ENCODE results near the gene RPL10A. TPM values are rescaled to one million over a fixed set of nuclear protein-coding genes. Genes with fewer than 3 reads are reported as not detected.

The RPL10A gene
- polyA plus RNA-seq, 4 donors = 1,948 to 2,087 (median 2,028) TPM

DNA sequence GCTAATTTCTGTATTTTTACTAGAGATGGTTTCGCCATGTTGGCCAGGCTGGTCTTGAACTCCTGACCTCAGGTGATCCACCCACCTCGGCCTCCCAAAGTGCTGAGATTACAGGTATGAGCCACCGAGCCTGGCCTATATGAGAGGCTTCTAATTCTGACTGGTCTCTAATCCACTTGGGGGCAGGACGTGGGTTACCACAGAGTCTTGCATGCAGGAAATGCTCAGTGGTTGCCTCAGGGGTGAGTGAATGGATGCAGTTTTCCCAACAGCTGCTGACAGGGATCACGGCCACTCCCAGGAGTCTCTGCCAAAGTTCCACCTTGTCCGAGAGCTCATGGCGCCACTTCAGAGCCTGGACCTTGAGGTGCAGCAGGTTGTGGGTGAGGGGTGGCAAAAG is 22.5 kb upstream of the RPL10A start:
- no peak for DNase-seq (ENCODE audit: low read depth in 4 of 4, low spot score in 3 of 4)

DNA sequence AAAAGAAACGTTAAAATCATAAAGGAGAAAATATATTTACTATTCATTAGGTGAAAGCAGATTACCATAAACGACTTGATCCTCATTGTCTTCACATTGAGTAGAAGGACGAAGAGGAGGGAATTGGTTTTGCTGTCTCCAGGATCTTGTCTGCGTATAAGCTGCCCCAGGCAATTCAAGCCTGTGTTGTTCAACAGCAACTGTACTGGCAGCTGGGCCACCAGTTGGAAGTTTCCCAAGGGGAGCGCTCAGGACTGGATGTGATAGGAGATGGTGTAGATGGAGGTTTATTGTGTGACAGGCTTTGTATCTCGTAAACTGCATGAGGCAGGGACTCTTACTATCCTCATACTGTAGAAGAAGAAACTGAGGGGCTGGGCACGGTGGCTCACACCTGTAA is 20.0 kb upstream of the RPL10A start:
- DNase-seq (ENCODE audit: low read depth in 4 of 4, low spot score in 3 of 4) = no peak

DNA sequence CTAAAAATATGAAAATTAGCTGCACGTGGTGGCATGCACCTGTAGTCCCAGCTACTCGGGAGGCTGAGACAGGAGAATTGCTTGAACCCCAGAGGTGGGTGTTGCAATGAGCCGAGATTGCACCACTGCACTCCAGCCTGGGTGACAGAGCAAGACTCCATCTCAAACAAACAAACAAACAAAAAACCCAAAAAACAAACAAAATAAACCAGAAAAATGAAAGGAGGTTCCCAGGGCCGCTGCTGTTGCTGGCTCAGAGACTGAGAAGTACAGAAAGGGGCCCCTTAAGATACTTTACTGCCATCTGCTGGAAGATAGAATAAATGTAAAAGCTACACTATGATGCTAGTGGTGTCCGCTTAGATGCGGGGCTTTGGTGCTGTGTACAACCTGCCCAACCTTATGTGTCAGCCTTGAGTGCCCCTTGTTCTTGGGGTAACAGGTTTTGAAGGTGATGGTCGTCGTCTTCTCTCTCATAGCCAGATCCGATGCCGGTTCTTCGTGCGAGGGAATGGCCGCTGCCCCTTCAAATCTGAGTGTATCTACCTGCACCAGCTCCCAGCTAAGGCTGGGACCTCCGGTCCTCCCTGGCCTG is 18.8 kb upstream of the RPL10A start:
- peak in 2 of 4 donors; percentile 58 to 66 for DNase-seq (ENCODE audit: low read depth in 4 of 4, low spot score in 3 of 4)

DNA sequence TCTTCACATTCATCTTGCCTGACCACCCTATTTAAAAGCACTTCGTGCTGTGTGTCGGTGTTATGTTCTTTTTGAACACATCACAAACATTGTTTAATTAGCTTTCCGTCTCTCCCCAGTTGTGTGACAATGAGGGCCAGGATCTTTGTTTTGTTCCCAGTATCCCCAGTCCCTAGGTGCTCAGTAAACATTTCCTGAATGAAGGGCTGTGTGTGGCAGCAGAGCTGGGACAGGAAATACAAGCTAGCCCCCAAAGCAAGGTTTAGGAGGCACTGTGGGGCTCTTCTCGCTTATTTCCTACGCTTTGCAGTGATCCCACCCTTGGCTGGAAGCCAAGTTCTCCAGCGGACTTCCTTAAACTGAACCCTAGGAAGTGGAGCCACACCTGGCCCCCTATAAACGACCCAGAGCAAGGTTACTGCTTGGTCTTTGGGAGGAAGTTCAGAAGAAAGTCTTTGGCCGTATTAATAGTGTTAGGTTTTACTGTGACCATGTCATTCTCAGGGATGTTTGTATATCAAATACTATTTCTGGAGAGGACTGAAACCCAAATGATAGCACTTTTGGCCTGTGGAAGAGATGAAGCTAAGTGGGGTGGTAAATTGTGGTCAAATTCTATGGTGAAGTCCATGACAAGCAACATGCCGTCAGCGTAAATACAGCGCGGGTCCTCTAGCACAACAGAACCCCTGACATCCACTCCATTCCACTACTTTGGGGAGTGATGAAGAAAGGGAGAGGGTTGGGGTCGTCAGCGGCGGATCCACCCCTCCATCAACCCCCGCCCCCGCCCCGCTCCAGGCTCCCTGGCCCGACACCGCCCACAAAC is 16.6 kb upstream of the RPL10A start:
- DNase-seq (ENCODE audit: low read depth in 4 of 4, low spot score in 3 of 4) = no peak

DNA sequence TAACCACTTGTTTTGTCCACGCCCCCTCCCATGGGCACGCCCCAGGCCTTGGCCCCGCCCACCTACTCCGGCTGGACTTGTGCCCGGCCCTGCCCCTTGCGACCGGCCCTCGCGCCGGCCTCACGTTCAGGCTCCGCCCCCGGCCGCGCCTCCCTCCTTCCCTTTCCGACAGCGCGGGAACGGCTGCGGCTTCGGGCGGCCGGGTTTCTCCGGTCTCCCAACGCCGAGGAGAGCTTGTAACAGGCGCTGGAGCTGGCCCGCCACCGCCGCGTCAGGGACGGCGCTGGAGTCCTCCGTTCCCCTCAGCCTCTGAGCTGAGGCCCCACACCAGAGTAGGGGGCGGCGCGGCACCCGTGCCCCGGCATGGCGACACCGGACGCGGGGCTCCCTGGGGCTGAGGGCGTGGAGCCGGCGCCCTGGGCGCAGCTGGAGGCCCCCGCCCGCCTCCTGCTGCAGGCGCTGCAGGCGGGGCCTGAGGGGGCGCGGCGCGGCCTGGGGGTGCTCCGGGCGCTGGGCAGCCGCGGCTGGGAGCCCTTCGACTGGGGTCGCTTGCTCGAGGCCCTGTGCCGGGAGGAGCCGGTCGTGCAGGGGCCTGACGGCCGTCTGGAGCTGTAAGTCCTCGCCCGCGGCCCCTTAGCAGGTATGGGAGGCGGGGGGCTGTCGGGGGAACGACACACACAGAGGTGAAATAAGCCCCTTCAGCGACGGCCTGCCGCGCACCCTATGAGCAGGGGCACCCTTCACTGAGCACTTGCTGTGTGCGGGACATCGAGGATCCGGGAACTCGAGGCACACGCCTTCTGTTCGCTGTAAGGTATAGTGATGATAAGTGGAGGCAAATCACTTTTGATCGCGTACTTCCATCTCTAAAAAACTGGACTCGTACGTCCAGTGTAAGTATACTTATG is 15.8 kb upstream of the RPL10A start, which contains the start of gene FANCE:
Gene FANCE, plus strand, starts transcription at position 156 of the 908 bp plus-strand sequence. Its CDS starts 208 bp downstream, at position 364.
- DNase-seq (ENCODE audit: low read depth in 4 of 4, low spot score in 3 of 4) = peak; percentile 87 to 91 (median 89)

DNA sequence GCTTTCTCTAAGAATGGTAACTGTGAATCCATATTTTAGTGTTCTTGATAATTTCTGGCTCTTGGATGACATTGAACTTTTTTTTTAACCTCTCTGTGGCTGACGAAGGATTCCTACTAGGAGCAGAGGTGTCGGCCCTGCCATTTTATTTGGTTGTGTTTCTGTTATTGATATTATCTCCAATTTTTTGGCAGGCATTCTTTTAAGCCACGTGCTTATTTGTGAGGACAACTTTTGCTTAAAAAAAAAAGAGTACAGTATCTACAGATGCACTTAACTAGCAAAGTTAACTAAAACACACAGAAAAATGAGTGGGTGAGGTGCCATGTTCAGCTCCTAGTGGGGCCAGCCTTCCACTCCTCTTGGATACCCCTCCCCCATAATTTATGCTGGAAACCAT is 15.0 kb upstream of the RPL10A start:
- no peak for DNase-seq (ENCODE audit: low read depth in 4 of 4, low spot score in 3 of 4)

DNA sequence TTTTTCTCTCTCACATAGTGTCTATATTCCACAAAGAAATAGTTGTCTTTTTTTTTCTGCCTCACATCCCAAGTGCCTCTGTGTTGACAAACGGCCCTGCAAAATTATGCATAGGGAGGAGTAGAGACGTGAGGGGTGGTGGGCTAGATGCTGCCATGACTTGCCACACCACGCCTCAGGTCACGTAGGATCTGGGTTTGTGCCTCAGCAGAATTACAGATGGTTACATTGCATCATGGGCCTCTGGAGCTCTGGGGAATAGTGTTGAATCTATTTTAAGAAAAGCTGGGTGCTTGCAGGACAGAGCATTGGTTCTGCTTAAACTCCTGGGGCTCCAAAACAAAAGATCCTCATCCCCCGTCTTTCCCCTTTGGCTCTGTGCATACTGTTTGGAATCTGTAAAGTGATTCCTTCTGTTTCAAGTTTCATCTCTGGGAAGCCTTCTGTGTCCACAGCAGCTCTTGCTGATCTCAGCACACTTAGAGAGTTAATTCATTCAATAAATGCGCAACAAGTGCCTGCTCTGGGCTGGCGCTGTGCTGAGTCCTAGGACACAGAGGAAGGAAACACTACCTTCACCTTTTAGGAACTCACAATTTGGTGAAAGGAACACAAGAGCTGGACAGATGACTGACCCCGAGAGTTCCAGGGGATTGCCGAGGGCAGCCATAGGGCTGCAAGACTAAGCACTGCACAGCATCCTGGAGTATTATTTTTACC is 13.7 kb upstream of the RPL10A start:
- no peak for DNase-seq (ENCODE audit: low read depth in 4 of 4, low spot score in 3 of 4)

DNA sequence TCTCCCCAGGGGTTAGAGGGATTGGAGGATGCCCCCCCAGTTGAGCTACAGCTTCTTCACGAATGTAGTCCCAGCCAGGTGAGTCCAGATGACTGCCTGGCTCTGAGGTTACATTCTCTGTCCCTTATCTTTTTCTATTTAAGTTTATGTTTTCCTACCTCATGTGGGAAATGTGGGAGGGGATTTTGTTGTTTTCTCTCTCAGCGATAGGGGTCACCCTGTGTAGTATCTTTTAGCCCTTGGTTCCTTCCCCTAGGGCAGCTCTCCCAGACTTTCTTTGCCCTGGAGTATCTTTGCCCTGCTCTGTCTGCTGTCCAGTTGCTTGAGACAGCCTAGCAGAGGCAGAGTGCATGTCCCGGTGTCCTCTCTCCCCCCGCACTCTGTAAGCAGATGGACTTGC is 10.3 kb upstream of the RPL10A start:
- DNase-seq (ENCODE audit: low read depth in 4 of 4, low spot score in 3 of 4) = no peak

DNA sequence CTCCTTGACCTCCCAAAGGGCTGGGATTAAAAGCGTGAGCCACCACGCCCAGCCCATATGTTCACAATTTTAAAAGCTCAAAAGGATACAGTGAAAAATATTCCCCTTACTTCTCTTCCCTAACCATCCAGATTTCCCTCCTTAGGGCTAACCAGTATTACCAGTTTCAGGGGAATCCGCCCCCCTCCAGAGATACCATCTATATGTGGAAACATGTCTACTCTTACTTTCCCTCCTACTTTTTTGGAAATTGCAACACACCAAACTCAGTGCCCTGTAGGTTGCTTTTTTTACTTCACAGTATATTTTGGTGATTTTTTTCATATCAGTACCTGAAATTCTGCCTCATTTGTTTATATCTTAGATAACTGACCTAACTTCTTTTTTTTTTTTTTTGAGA is 6.9 kb upstream of the RPL10A start:
- no peak for DNase-seq (ENCODE audit: low read depth in 4 of 4, low spot score in 3 of 4)

DNA sequence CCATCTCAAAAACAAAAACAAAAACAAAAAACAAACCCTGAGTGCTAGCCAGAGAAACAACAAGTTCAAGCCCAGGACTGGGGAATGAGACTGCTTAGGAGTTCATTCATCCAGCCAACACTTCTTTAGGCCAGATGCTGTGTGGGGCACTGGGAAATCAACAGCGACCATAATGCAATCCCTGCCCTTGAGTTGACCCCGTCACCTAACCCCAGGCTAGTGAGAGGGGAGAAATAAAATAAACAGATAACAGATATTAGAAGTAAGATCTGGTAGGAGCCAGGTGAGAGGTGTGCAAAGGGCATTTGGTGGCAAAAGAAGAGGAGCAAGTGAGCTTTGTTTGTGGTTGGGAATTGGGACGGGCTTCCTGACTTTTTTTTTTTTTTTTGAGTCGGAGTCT is 4.9 kb upstream of the RPL10A start:
- DNase-seq (ENCODE audit: low read depth in 4 of 4, low spot score in 3 of 4) = no peak

DNA sequence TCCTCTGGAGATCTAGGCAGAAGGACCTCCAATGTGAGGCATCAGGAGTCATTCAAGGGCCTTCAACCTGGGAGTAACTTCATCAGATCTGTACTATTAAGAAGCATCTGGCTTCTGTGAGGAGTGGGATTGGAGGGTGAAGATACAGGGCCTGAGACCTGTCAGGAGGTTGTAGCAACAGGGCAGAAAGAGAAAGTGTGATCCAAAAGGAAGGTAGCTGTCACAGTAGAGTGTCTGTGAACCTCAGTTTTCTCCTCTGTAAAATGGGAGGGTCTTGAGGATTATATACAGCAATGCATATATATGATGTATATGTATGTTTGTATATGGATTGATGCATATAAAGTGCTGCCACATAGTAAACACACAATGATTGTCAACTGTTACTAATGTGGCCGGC is 2.6 kb upstream of the RPL10A start:
- DNase-seq (ENCODE audit: low read depth in 4 of 4, low spot score in 3 of 4) = no peak

DNA sequence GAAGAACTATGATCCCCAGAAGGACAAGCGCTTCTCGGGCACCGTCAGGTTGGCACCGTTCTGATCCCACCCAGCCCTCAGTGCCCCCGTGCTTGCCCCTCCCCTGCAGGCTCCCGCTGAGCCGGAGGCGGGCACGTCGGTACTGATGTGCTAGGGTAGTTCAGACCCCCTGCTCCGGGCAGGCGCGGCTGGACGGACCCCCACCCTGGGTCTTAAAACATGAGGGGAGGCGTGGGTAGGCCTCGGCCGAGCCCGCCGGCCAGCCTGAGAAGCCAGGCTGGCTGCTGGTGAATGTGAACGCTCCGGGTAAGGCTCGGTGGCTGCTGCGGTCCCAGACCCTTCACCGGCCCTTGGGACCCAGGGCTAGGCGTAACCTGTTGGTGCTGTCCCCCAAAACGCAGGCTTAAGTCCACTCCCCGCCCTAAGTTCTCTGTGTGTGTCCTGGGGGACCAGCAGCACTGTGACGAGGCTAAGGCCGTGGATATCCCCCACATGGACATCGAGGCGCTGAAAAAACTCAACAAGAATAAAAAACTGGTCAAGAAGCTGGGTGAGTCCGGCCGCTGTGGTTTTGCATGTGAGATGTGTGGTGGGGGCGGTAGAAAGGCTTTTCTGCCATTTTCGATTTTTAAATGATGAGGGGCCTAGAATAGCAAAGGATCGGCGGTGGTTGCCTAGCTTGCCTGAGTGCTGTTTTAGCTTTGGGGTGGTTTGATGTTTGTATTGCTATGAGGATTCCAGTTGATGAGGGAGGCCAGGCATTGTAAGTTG is 964 bp downstream of the RPL10A start:
- DNase-seq (ENCODE audit: low read depth in 4 of 4, low spot score in 3 of 4) = no peak

DNA sequence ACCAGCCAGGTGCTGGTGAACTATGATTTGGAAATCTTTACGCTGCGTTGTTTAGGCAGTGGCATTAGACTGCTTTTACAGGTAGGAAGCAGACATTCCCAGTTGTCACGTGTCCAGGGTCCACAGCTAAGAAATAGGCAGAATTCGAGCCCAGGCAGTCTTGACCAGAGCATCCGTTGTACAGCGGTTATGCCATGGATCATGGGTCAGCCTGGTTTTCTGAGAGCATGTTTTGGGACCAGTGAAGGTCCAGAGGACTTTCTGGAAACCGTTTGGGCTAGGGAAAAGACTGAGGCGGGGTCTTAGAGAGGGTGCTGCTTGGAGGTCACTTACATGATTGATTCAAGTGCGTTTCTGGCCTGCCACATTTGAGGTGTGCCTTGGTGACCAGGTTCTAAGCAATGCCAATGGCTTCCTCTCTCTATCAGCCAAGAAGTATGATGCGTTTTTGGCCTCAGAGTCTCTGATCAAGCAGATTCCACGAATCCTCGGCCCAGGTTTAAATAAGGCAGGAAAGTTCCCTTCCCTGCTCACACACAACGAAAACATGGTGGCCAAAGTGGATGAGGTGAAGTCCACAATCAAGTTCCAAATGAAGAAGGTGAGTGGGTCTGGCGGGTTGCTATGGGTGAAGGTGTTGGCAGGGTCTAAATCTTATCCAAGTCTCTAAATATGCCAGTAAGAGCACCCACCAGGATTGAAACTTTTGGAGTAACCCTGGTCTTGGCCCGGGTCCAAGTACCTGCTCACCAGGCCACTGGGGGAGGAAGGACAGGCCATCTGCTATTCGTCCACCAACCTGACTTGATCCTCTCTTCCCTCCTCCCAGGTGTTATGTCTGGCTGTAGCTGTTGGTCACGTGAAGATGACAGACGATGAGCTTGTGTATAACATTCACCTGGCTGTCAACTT is 1.8 kb downstream of the RPL10A start:
- DNase-seq (ENCODE audit: low read depth in 4 of 4, low spot score in 3 of 4) = no peak

DNA sequence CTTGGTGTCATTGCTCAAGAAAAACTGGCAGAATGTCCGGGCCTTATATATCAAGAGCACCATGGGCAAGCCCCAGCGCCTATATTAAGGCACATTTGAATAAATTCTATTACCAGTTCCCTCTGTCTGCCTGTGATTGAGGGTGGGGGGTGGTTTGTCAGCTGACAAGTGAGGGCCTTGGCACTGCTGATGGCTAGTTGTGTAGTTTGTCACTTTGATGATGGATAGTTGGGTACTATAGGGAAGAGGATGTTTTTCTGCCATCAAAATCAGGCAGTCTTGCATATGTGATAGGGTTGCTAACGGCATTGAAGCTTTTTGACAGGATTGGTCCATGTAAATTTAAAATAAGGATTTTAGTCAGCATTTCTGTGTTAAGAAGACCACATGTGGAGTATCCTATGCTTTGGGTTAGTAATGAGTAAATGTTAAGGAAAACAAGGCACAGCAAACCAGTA is 2.5 kb downstream of the RPL10A start:
- no peak for DNase-seq (ENCODE audit: low read depth in 4 of 4, low spot score in 3 of 4)

DNA sequence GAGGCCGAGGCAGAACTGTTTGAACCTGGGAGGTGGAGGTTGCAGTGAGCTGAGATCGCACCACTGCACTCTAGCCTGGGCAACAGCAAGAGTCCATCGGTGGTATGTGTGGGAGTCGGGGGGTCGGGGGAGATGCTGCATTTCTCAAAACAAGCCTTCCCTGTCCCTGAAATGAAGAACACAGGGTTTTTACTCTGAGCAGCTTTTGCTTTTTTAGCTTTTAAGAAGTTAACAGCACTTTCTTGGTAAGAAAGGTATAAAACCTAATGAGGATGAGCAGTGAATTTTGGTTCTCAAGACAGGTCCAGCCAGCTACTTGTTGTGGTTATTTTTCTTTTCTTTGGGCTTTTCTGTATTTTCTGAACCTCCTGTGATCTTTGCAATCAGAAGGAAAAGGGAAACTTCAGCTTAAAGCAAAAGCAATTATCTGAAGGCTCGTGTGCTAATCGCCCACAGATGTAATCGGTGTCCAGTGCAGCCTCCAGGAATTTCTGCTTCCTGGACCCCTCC is 3.7 kb downstream of the RPL10A start:
- DNase-seq (ENCODE audit: low read depth in 4 of 4, low spot score in 3 of 4) = no peak

DNA sequence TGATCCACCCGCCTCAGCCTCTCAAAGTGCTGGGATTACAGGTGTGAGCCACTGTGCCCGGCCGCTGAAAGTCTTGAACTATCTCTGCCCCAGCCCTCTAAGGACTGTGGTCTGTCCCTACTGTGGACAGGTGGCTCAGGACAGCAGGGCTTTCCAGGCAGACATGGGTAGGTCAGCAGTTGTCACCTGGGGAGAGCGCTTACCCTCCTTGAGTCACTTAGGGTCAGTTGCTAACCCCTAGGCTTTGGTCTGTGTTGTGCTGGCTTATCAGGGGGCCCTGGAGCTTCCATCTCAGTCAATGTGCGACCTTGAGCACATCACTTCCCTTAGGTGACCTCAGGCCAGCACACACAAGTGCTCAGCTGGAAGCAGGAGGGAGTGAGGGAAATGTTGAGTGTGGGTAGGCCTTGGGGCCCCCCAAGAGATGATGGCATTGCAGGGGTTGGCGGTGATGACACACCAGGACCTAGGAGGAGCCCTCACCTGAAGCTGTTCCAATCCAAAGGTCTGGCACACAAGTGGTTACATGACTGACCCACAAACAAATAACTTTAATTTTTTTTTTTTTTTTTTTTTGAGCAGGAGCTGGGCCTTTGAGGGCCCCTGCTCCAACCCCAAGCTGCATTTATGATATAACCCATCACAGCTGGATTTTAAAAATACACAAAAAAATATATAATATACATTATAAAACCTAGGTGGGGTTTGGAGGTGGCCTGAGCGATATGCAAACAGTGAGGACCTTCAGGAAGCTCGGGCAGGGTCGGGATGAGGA is 5.1 kb downstream of the RPL10A start:
- no peak for DNase-seq (ENCODE audit: low read depth in 4 of 4, low spot score in 3 of 4)

DNA sequence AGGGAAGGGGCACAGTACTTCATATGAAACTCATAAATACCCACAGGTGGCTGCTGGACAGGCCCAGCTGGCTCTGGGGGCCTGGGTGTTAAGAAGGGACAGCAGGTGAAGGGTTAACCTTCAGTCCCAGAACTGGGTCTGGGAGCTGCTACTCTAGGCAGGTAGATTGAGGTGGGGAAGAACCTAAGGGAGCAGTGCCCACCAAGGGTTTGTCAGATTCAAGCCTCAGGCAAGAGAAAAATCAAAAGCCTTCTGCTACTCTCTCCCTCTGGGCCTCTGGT is 5.6 kb downstream of the RPL10A start:
- DNase-seq (ENCODE audit: low read depth in 4 of 4, low spot score in 3 of 4) = no peak

All from right renal pelvis (tissue), 4 donors.